Osteoblast (primary cell): ENCODE data around the gene FFAR3. TPM values are rescaled to one million over a fixed set of nuclear protein-coding genes. Genes with fewer than 3 reads are reported as not detected.

Experiments used
- DNase-seq: peaks from one replicate; pipeline ENCODE4 v3.0.0; 2011; ENCODE audit warnings: low spot score, mixed read lengths; ENCODE audit not compliant: insufficient read length; ENCODE audit errors: missing footprints
- H2AFZ ChIP-seq: 2 replicates; pipeline ENCODE4 v1.6.0; 2011; ENCODE audit warnings: mild to moderate bottlenecking, low read length
- H3K27ac ChIP-seq: 2 replicates; pipeline ENCODE4 v1.5.1; 2011; ENCODE audit warnings: mild to moderate bottlenecking, low read depth, low read length, moderate library complexity
- H3K27me3 ChIP-seq: 2 replicates; pipeline ENCODE4 v1.6.0; 2012; ENCODE audit warnings: mild to moderate bottlenecking, control low read depth, inconsistent platforms, low read length, moderate library complexity; ENCODE audit not compliant: insufficient read depth
- H3K36me3 ChIP-seq: 2 replicates; pipeline ENCODE4 v1.5.1; 2011; ENCODE audit warnings: mild to moderate bottlenecking, low read length, control low read depth, moderate library complexity; ENCODE audit not compliant: insufficient read depth
- H3K4me1 ChIP-seq: 2 replicates; pipeline ENCODE4 v1.5.1; 2011; ENCODE audit warnings: mild to moderate bottlenecking, low read length, control low read depth, moderate library complexity; ENCODE audit not compliant: insufficient read depth
- H3K4me2 ChIP-seq: 2 replicates; pipeline ENCODE4 v1.6.0; 2011; ENCODE audit warnings: mild to moderate bottlenecking, low read length; ENCODE audit not compliant: insufficient read depth
- H3K4me3 ChIP-seq: fragments of 200-600 bp; sonication (generic); 3 replicates; pipeline ENCODE4 v1.5.1; 2012; ENCODE audit warnings: mild to moderate bottlenecking, low read length, inconsistent platforms; ENCODE audit not compliant: insufficient read depth
- H3K79me2 ChIP-seq: 2 replicates; pipeline ENCODE4 v1.6.0; 2012; ENCODE audit warnings: mild to moderate bottlenecking, low read length, control low read depth, inconsistent platforms; ENCODE audit not compliant: insufficient read depth
- H3K9me3 ChIP-seq: 2 replicates; pipeline ENCODE4 v1.5.1; 2011; ENCODE audit warnings: low read depth, low read length, control low read depth
- H4K20me1 ChIP-seq: 2 replicates; pipeline ENCODE4 v1.6.0; 2012; ENCODE audit warnings: mild to moderate bottlenecking, low read length, control low read depth; ENCODE audit not compliant: insufficient read depth
- total RNA-seq: library from RNA; depleted of rRNA; stranded (reverse); fragments of >200 nt; gene quantifications from 2 replicates; pipeline ENCODE4 v1.2.3, GENCODE V29; 2012
- TF ChIP-seq, protein P1 (sequence below): IDR thresholded peaks from 2 replicates; pipeline ENCODE4 v1.5.1; 2011; ENCODE audit warnings: mild to moderate bottlenecking, low read depth, low read length, moderate library complexity; ENCODE audit errors: extremely low read depth

The FFAR3 gene
- total RNA-seq, 1 donor, result not detected

DNA sequence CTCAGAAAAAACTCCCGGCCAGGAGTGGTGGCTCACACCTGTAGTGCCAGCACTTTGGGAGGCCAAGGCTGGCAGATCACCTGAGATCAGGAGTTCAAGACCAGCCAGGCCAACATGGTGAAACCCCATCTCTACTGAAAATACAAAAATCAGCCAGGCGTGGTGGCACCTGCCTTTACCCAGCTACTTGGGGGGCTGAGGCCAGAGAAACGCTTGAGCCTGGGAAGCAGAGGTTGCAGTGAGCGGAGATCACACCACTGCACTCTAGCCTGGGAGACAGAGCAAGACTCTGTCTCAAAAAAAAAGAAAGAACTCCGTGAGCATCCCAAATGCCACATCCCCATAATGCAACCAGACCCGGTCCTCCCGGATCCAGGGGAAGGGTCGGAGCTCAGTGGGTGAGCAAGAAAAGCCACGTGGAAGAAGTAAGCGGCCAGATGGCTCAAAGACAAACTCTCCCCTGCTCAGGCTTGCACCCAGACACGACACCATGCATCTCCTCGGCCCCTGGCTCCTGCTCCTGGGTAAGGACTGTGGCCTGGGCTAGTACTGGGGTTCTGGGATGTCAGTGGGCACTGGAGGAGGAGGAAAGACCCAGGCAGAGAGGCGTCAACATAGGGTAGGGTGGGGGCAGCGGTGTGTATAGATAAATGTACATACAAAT, 26.6 kb upstream of the FFAR3 start:
- H3K4me3 ChIP-seq, result no peak overlapping the region
- H3K36me3 ChIP-seq, result no peaks in the 10 kb centered on the region
- H4K20me1 ChIP-seq, result no peaks in the 10 kb centered on the region
- no peak for DNase-seq
- H2AFZ ChIP-seq, result no peak overlapping the region
- H3K79me2 ChIP-seq, result no peaks in the 10 kb centered on the region
- H3K27ac ChIP-seq, result no peak overlapping the region
- TF ChIP-seq, protein P1, sequence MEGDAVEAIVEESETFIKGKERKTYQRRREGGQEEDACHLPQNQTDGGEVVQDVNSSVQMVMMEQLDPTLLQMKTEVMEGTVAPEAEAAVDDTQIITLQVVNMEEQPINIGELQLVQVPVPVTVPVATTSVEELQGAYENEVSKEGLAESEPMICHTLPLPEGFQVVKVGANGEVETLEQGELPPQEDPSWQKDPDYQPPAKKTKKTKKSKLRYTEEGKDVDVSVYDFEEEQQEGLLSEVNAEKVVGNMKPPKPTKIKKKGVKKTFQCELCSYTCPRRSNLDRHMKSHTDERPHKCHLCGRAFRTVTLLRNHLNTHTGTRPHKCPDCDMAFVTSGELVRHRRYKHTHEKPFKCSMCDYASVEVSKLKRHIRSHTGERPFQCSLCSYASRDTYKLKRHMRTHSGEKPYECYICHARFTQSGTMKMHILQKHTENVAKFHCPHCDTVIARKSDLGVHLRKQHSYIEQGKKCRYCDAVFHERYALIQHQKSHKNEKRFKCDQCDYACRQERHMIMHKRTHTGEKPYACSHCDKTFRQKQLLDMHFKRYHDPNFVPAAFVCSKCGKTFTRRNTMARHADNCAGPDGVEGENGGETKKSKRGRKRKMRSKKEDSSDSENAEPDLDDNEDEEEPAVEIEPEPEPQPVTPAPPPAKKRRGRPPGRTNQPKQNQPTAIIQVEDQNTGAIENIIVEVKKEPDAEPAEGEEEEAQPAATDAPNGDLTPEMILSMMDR, result no peak
- no peaks in the 10 kb centered on the region for H3K9me3 ChIP-seq
- peaks cover 23% of the 10 kb centered on the region for H3K27me3 ChIP-seq
- no peaks in the 10 kb centered on the region for H3K4me1 ChIP-seq
- no peak overlapping the region for H3K4me2 ChIP-seq

DNA sequence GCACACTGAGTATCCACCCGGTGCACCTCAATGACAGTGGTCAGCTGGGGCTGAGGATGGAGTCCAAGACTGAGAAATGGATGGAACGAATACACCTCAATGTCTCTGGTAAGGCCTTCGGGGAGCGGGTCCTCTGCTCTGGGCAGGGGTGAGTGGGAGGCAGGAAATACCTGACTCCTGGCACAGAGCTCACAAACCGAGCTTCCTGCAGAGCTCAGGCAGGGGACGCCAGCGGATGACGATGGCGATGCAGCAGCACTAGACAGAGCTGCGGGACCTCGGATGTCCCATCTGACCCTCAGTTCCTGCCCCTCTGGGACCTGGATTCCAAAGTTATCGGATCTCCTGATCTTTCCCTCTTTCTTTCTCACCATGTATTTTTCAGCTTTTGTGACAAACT, 25.4 kb upstream of the FFAR3 start:
- no peaks in the 10 kb centered on the region for H3K36me3 ChIP-seq
- no peak overlapping the region for H3K27ac ChIP-seq
- TF ChIP-seq, protein P1, result no peak
- H2AFZ ChIP-seq, result no peak overlapping the region
- no peak overlapping the region for H3K4me3 ChIP-seq
- no peaks in the 10 kb centered on the region for H3K4me1 ChIP-seq
- H3K4me2 ChIP-seq, result no peak overlapping the region
- no peaks in the 10 kb centered on the region for H3K9me3 ChIP-seq
- H4K20me1 ChIP-seq, result no peaks in the 10 kb centered on the region
- peak; percentile 27 for DNase-seq
- peaks cover 20% of the 10 kb centered on the region for H3K27me3 ChIP-seq
- no peaks in the 10 kb centered on the region for H3K79me2 ChIP-seq

DNA sequence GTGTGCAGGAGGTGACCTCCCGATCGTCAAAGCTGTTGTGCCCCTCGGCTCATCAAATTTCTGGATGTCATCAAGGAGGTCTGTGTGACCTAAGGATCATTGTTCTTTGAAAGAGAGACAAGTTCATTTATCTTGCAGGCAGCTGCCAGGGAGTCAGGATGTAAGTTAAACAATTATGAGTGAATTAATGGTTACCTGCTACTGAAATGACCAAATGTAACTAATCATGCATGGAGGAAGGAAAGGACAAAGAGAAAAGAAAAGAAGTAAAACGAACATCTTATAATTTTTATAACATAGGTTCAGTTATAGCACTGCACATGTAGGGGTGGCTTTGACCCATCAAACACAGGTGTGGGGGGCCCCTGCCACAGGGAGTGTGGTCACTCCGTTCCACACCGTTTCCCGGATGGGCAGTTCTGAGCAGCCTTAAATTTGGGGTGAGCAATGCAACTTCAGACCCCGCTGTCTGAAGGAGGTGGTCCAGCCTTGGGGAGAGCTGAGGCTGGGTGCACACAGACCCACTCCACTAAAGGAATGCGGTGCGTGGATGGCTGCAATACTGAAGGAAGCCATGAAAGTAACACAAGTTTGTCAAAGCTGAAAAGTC, 24.0 kb upstream of the FFAR3 start:
- Histone ChIP-seq H3K9me3 (no peaks in the 10 kb centered on the region), H4K20me1 (no peaks in the 10 kb centered on the region), H3K27ac (no peak overlapping the region), H3K36me3 (no peaks in the 10 kb centered on the region), H2AFZ (no peak overlapping the region), H3K4me1 (no peaks in the 10 kb centered on the region), H3K79me2 (no peaks in the 10 kb centered on the region), H3K4me3 (no peak overlapping the region), H3K4me2 (no peak overlapping the region), H3K27me3 (peaks cover 18% of the 10 kb centered on the region)
- TF ChIP-seq, protein P1, result no peak
- no peak for DNase-seq

DNA sequence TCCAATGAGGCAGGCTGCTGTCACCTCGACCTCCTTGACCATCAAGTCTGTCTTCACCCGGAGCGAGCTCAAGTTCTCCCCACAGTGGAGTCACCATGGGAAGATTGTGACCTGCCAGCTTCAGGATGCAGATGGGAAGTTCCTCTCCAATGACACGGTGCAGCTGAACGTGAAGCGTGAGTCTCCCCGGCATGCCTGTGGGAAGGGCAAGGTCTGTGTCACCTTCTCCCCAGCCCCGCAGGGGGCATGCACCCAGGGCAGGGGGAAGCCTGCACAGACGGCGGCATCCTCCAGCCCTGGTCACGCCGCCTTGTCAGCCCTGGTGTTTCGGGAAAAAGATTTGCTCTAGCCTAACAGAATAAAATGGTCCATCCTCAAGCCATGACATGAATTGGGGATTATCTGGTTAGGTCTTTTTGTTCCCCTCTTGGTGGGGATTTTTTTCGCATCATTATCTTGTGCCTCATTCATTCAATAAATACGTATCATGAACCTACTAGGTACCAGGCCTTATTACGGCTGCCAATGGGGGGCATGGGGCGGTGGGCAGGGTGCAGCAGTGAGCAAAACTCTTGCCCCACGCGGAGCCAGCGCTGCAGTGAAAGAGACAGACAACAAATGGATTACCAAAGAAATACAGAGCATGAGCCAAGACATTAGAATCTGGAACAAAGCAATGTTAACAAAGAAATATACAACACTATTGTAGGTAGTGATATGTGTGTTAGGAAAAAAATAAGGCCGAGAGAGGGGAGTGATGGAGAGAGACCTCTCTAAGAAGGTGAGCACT, 21.9 kb upstream of the FFAR3 start:
- DNase-seq, result peak; percentile 61
- Histone ChIP-seq H3K79me2 (no peaks in the 10 kb centered on the region), H3K4me2 (no peak overlapping the region), H2AFZ (no peak overlapping the region), H3K4me1 (no peaks in the 10 kb centered on the region), H3K27ac (no peak overlapping the region), H3K9me3 (no peaks in the 10 kb centered on the region), H3K27me3 (peaks cover 17% of the 10 kb centered on the region), H3K36me3 (no peaks in the 10 kb centered on the region), H3K4me3 (no peak overlapping the region), H4K20me1 (no peaks in the 10 kb centered on the region)
- TF ChIP-seq, protein P1, result no peak
